Mesenteric fat pad (tissue), 1 donor: ENCODE data around the gene SSPN. TPM values are rescaled to one million over a fixed set of nuclear protein-coding genes. Genes with fewer than 3 reads are reported as not detected.

ENCODE experiments used
- DNase-seq: peaks from one replicate; pipeline ENCODE4 v3.0.0-alpha.2; 2020; ENCODE audit warnings: low spot score
- total RNA-seq: library from RNA; stranded (reverse); fragmentation: NEBNext Ultra II Directional; extraction: Animal tissue kit (Norgen Biotek cat#: 25700); gene quantifications from one replicate; pipeline ENCODE4 v1.2.1, GENCODE V29; 2021
- donor health status: DM: yes; HTN: yes; CAD: no.

Gene SSPN
- total RNA-seq, 1 donor from 2014 or later, result 21.1 TPM

- no peak for DNase-seq
Observed at GRCh38 chr12:26185532-26186320, 9.6 kb upstream of the SSPN start.

- DNase-seq, result no peak
Observed at GRCh38 chr12:26187014-26187798, 8.2 kb upstream of the SSPN start.

GRCh38 chr12:26188127-26188526 is 7.2 kb upstream of the SSPN start:
- DNase-seq, result no peak

- no peak for DNase-seq
Observed at GRCh38 chr12:26188641-26189040, 6.7 kb upstream of the SSPN start.

- DNase-seq, result no peak
Observed at GRCh38 chr12:26192142-26192541, 3.2 kb upstream of the SSPN start.

- DNase-seq, result no peak
Observed at GRCh38 chr12:26193539-26193938, 1.8 kb upstream of the SSPN start.

GRCh38 chr12:26195641-26196420 is 458 bp downstream of the SSPN start:
- DNase-seq, result peak; percentile 91

GRCh38 chr12:26196421-26196716 is 996 bp downstream of the SSPN start:
- no peak for DNase-seq

GRCh38 chr12:26197832-26198231 is 2.5 kb downstream of the SSPN start:
- no peak for DNase-seq

- no peak for DNase-seq
Observed at GRCh38 chr12:26198742-26199141, 3.4 kb downstream of the SSPN start.

- no peak for DNase-seq
Observed at GRCh38 chr12:26203167-26203780, 7.9 kb downstream of the SSPN start.

- no peak for DNase-seq
Observed at GRCh38 chr12:26204612-26205289, 9.4 kb downstream of the SSPN start.

- DNase-seq, result no peak
Observed at GRCh38 chr12:26205298-26205697, 9.9 kb downstream of the SSPN start.

- no peak for DNase-seq
Observed at GRCh38 chr12:26205941-26206340, 10.6 kb downstream of the SSPN start.

GRCh38 chr12:26211331-26211730 is 16.0 kb downstream of the SSPN start:
- no peak for DNase-seq

- DNase-seq, result no peak
Observed at GRCh38 chr12:26212396-26212795, 17.0 kb downstream of the SSPN start.

- no peak for DNase-seq
Observed at GRCh38 chr12:26212988-26213387, 17.6 kb downstream of the SSPN start.

- no peak for DNase-seq
Observed at GRCh38 chr12:26214121-26214520, 18.7 kb downstream of the SSPN start.

- no peak for DNase-seq
Observed at GRCh38 chr12:26219736-26220135, 24.4 kb downstream of the SSPN start.

GRCh38 chr12:26224657-26225056 is 29.3 kb downstream of the SSPN start:
- DNase-seq, result no peak

- no peak for DNase-seq
Observed at GRCh38 chr12:26226122-26226521, 30.7 kb downstream of the SSPN start.
